SIG-M5 (cell line): ENCODE results near the gene HMG20A.

ENCODE experiments used
- DNase-seq: peaks from one replicate; lab custom pipeline; 2025; lab: John Stamatoyannopoulos, UW

Gene HMG20A

DNA sequence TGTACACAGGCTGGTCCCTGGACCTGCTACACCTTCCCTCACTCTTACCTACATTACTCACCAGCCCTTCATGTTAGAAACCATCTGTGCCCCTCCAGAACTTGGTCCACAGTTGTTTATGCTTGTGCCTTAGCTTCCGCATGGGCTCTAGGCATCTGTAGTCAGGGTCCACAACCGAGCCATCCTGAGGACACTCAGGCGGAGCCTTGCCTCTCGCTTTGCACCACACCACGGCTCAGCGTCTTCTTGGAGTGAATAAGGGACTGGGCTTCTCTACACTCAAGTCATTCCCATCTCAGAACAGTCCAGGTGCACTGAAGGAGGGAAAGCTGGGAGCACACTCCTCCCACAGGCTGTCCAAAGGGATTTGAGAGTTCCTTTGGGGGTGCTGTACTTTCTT lies 97.8 kb downstream of the HMG20A start:
- no peak for DNase-seq

DNA sequence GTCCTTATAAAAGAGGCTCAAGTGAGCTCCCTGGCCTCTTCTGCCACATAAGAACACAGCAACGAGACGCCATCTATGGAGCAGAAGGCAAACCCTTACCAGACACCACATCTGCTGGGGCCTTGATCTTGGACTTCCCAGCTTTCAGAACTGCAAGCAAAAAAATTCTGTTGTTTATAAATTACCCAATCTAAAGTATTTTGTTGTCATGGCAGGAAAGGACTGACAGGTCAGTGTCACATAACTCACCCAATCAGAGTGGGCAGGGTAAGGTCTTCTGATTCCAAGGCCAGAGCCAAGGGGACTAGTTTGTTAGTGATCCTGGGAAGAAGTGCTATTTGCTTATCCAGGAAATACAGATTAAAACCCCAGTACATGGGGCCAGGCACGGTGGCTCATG lies 98.9 kb downstream of the HMG20A start:
- DNase-seq = no peak

DNA sequence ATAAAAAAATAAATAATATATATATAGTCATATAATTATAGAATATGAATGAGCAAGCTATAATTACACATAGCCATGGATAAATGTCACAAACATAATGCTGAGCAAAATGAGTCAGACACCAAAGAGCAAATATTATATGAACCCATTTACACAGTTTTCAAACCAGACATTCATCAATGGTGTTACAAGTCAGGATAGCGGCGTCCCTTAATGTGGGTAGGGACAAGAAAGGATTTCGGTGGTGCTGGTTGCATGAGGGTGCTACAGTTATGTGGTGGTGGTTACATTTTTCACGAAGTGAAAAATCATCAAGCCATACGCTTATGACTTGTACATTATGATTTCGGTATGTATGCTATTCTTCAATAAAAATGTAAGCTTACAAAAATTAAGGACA lies 100.5 kb downstream of the HMG20A start:
- no peak for DNase-seq

DNA sequence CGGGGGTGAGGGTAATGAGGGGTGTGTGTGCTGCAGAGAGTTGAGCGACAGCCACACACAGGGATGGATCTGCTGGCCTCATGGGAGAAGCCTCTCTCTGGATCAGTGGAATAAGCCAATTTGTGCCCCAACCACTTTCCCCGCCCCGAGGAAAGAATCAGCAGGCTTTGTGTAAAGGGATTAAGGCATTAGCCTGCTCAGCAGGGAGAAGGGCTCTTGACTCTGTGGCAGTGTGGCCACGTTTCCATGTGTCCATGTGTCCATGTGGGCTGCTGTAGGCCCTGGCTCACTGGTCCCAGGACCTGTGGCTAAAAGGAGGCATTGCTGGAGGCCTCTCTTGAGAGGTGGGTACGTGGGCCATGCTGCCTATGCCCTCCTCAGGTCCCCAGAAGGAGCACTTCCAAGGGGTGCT lies 104.7 kb downstream of the HMG20A start:
- no peak for DNase-seq

DNA sequence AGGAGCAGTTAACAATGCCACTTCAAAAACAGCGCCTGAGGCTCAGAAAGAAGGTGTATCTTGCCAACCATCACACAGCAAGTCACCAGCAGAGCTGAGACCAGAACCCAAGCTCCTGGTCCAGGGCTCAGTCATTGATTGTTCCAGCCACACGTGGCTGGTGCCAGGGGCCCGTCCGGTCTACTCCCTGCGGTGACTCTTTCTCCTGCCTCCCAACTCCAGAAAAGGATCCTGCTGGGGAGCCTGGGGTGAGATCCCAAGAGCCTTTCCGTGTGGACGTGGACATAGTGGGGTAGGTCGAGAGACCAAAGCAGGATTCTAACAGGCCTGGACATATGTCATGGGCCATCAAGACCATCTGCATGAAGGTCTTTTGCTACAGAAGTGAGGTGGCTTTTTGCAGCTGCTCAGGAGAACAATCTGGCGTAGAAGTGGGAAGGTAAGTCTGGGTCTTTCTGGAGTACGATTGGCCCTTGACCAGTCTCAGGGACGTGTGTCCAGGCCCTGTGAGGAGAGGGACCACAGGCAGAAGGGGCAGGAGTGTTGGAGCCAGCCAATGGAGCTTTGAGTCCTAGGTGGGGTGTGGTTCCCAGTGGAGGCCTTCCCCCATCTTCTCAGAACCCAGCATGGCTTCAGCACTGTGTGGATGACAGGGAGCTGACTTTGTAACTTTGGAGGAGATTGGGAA lies 105.4 kb downstream of the HMG20A start:
- no peak for DNase-seq

DNA sequence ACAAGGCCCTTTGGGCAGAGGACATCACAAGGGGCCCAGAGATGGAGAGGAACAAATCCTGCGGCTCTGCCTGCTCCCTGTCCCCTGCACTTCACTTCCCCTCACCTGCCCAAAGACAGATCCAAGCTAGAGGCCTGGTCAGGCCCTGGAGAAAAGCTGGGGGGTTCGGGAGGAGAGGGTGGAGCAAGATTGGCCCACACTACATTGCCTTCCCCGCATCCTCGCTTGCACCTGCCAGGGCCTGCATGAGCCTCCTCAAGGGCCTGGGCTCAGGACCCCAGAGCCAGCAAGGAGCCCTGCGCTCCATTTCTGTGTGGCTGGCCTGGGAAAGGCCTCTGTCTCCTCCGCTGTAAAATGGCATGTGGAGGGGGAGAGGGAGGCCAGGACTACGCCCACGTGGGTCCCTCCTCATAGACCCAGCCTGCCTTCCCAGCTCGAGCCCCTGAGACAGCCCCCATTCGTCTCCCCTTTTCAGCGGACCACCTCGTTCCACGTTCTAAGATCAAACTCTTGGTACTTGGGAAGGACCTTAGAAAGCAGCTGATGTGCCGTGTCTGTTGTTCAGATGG lies 106.0 kb downstream of the HMG20A start:
- no peak for DNase-seq

DNA sequence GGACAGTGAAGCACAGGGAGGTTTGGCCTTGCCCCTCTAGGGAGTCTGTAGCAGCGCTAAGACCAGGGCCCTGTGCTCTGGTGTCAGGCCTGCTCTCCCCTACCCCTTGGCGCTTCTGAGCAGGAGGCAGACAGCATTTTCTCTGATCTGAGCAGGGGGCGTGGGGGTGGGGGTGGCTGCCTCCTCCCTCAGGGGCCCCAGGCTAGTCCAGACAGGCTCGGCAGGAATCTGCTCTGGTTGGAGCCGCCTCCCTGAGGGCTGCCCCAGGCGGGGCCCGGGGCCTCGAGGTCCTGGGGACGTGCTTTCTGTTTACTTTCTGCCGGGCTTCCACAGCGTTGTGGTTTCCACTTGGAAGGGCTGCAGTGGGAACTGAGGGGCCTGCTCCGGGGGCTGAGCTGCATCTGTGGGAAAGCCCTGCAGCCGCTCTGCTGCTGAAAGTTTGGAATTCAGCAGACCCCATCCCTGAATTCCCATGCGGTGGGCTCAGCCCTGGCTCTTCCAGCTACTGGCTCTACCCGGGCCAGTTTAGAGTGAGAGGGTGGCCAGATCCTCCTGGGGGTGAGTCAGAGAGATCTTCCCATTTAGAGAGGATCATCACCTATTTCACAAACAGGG lies 106.6 kb downstream of the HMG20A start:
- DNase-seq = no peak

DNA sequence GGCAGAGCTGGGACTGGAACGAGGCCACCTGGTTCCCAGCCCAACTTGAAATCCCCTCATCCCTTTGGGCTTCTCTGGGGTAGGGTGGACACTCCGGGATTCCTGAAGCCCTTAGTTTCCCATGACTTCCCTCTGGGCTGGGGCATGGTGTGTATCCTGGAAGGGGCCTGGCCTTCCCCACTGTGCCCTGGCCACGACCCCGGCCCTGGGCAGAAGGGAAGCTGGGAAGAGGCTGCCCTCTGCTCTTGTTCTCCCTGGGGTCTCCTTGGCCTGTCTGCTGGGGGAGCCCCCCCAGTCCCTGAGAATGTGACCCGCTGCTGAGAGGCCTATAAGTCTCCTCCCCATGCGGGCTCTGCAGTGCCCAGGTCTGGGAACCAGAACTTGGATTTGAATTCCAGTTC lies 107.1 kb downstream of the HMG20A start:
- DNase-seq = no peak

DNA sequence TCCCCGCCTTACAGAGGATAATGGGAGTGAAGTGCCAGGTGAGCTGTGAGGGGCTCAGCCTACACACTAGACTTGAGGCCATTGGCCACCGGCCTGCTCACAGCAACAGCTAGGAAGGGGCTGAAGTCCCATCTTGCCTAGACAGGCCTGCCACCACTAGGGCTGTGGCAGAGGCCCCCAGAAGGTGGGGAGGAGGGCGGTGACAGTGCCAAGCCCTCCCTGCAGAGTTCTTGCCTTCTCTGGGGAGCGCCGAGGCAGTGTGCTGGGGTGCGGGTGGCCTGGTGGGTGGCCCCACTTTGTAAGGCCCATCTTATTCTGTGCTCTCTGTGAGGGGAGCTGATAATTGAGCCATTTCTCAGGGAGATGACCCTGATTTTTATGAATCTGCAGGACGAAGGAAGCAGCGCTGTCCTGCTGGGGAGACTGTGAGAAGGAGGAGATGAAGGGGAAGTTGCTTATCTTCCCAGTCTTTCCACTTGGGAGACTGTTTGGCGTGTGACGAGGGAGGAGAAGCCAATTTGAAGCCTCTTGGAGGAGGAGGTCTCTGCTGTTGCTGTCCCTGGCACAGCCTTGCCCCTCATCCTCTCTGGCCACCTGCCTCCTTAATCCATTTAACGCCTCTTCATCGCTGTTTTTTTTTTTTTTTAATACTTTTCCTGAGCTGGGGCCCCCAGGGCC lies 107.7 kb downstream of the HMG20A start:
- DNase-seq = no peak

DNA sequence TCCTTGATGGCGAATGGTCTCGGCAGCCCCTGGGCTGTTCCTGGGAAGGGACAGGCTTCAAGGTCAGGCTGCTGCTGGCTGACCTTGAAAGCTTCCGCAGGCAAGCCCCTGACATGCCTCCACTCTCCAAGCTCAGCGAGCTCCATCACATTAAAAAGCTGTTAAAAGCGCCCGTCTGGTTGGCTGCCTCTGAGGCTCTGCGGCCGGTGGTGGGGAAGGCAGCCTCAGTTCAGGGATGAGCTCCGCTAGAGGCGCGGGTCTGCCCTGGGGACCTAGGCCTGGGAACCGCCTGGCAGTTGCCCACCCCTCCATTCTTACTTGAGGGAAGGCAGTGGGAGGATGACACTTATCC lies 108.3 kb downstream of the HMG20A start:
- DNase-seq = no peak

DNA sequence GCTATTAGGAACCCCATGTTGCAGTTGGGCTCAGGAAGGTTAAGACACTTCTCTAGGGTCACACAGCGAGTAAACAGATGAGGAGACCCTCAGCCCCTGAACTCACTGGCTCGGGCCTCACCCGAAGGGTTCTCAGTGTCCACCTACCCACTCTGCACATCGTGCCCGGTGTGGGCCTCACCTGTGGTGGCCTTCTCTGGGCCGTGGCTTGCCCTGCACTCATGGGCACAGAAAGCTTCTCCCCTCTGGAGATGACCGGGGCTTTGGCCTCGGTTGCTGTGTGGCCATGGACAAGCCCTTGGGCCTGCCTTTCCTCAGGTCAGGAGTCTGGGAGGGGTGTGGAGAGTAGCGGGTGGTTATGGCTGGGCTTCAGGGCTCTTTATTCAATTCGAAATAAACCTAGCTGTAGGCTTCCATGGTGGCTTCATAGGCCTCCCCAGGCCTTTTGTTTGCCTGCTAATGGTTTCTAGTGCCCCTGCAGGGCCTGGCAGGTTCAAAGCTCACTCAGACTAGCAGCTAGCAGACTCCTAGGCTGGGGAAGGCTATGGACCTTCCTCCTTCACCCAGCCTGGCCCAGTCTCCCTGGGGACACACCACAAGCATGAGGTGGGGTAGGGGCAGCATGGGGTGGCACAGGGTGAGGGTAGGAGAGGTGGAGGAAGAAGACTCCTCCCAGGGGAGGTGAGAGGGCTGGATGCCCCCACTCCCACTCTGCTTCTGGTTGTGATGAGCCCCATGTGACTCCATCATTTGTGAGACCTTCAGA lies 108.9 kb downstream of the HMG20A start:
- no peak for DNase-seq

DNA sequence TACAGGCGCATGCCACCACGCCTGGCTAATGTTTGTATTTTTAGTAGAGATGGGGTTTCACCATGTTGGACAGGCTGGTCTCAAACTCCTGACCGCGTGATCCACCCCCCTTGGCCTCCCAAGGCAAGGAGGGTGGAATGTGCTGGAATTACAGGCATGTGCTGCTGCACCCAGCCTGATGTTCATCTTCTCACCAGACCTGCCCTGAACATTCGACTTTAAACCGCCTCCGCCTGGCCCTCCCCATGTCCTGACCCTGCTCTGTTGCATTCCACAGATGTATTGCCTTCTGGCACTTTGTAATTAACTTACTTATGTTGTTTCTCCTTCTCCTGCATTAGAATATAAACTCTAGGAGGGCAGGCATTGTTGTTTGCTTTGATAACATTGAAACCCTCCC lies 109.9 kb downstream of the HMG20A start:
- DNase-seq = no peak

DNA sequence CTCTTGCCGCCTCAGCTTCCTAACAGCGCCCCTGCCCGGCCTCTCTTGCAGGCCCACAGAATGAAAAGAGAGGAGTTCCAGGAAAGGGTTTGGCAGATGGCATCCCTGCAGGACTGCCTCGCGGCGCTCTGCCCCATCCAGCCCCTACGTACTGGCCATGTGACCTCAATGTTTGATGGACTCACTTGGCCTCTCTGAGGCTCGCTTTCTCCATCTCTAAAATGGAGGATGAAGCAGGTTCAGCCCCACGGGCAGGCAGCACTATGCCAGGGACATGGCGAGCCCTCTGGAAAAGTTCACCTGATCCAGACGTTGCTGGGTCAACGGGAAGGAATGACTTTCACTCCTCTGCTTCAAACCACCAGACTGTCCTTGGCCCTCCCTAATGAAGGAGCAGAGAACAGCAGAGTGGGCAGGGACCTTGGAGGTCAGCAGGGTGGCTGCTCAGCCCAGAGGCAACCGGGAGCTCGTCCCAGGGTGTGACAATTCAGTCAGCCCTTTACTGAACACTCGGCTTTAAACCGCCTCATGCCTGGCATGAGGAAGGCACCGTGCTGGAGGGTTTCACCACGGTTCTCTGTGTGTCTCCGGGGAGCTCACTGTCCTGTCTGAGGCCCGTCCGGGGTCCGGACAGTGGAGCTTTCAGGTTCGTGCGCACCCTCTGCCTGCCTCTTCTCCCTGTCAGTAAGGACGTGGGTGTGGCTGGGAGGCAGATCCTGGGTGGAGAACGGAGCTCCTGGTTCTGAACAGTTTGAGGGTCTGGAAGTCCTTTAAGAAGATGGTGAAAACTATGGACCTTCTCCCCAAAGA lies 110.7 kb downstream of the HMG20A start:
- DNase-seq = no peak

DNA sequence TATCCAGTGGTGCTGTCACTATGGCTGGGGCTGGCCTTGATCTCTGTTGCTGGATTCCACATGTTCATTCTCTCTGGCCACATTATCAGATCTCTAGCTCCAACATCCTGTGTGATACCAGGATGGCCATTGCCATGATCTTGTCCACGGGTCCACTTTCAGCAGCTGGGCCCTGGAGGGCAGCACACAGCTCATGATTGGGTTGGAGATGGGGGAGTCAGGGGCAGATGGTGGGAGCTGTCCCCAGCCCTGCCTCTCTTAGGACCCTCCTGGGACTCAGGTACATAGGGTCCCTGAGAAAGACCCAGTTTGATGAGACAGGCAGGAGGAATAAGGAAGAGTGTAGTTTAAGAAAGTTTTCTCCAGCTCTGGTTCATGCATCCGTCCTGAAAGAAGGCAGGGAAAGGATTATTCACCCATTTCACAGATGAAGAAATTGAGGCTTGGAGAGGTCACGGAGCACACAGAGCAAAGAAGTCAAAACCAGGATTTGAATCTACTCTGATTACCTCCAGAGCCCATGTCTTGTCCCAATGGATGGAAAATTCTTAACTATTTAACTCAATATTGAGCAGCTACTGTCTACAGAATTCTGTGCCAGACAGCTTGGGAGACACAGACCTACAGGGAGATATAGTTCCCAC lies 111.5 kb downstream of the HMG20A start:
- DNase-seq = no peak

DNA sequence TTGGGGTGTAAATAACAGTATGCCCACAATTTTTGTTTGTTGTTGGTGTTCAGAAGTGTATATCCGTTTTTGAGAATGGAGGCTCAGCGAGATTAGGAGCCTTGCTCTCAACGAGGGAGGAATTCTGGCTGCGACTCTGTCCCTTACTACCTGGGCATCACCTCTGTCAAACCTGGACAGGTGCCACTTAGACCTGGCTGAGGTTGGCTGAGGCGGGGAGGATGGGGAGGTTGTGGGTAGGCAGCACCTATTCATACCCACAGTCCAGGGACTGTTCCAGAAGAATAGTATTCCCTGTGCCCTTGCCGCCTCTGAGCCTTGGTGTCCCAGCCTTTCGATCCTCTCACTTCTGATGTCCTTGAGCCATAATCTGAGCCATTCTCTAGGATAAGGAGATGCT lies 112.2 kb downstream of the HMG20A start:
- no peak for DNase-seq

DNA sequence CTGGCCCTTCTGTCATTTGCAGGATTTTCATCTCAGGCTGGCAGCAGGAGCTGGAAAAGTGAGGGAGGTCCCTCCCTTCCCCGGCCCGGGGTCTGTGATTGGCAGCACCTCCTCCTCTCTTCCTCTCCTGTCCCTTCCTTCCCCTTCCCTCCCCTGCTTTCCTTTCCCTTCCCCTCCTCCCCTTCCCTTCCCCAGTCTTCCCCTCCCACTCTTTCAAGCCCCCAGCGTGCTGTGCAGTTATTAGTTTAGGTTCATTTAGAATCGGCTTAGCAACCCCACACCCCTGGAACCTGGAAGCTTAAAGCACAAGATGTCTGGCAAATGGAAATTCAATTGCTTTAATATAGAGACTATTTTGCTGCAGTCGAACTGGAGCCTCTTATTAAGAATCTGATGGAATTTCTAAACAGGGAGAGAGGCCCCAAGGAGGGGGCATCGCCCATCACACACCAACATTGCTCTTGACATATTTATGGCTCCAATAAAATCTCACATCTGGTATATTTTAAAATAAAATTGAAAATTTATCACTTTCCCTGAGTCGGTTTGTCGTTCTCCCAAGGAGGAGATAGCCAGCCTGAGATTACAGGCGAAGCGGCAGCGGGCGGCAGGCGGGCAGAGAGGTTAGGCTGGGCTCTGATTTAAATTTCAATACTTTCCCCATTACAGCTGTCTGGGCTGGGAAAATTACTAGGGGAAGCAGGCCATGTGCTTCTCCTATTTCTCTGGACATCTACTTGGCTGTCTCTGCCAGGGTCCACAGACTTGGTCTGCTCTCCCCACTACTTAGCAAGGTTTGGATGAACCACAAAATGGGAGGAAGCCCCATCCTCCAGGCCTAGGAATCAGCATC lies 113.1 kb downstream of the HMG20A start:
- DNase-seq = no peak
